IMR-90 (cell line): ENCODE measurements around the gene XAGE3. TPM values are rescaled to one million over a fixed set of nuclear protein-coding genes. Genes with fewer than 3 reads are reported as not detected.

Experiments
- ATAC-seq: fragments of 200-7000 bp; cut with Tn5 transposase; 2 replicates; pipeline ENCODE4 v1.9.1; 2020; ENCODE audit warnings: low read depth, mild to moderate bottlenecking, moderate library complexity
- BruUV-seq: library from RNA; stranded (reverse); fragments of 400-500 nt; replicated peaks from 2 replicates; lab custom pipeline; 2021; lab: Mats Ljungman, UMichigan
- CTCF ChIA-PET: fragments of 300-600 bp; formaldehyde crosslinking; extraction: SDS; loops from one replicate; lab custom pipeline; 2021; ENCODE audit warnings: antibody characterized with exemption; lab: Yijun Ruan, JAX
- POLR2A ChIA-PET: fragments of 300-600 bp; sonication (Branson Sonifier 250); formaldehyde crosslinking; loops from one replicate; lab custom pipeline; 2022; ENCODE audit warnings: antibody characterized with exemption; ENCODE audit not compliant: unreplicated experiment; lab: Charles Lee
- DNase-seq: peaks from one replicate; pipeline ENCODE4 v3.0.0; 2013
- H2AFZ ChIP-seq: replicated peaks from 2 replicates; pipeline ENCODE3; 2013; ENCODE audit warnings: low read length, mild to moderate bottlenecking; ENCODE audit not compliant: poor library complexity
- H2AK5ac ChIP-seq: 2 replicates; pipeline ENCODE4 v1.6.1; 2013; ENCODE audit warnings: low read depth, low read length, inconsistent platforms
- H2AK9ac ChIP-seq: replicated peaks from 2 replicates; pipeline ENCODE3; 2013; ENCODE audit warnings: mild to moderate bottlenecking, low read depth, low read length, moderate library complexity; ENCODE audit not compliant: poor library complexity
- H2BK120ac ChIP-seq: 2 replicates; pipeline ENCODE4 v1.6.1; 2013; ENCODE audit warnings: low read depth, low read length, inconsistent platforms
- H2BK15ac ChIP-seq: 3 replicates; pipeline ENCODE4 v1.6.1; 2013; ENCODE audit warnings: low read depth, low read length, inconsistent platforms
- H2BK20ac ChIP-seq: 2 replicates; pipeline ENCODE4 v1.6.1; 2013; ENCODE audit warnings: low read depth, mild to moderate bottlenecking, inconsistent platforms, low read length, moderate library complexity
- H2BK5ac ChIP-seq: 2 replicates; pipeline ENCODE4 v1.6.1; 2013; ENCODE audit warnings: mild to moderate bottlenecking, low read depth, low read length, inconsistent platforms; ENCODE audit not compliant: poor library complexity, severe bottlenecking
- H3K14ac ChIP-seq: replicated peaks from 2 replicates; pipeline ENCODE4 v1.6.1; 2013; ENCODE audit warnings: low read depth, low read length, inconsistent platforms
- H3K18ac ChIP-seq: 2 replicates; pipeline ENCODE4 v1.6.1; 2013; ENCODE audit warnings: low read depth, low read length, control low read depth
- H3K23ac ChIP-seq: 2 replicates; pipeline ENCODE4 v1.6.1; 2013; ENCODE audit warnings: low read depth, low read length, inconsistent platforms
- H3K27ac ChIP-seq: 2 replicates; pipeline ENCODE4 v1.5.1; 2013; ENCODE audit warnings: mild to moderate bottlenecking, control low read depth, low read length; ENCODE audit not compliant: insufficient read depth
- H3K27me3 ChIP-seq: 2 replicates; pipeline ENCODE4 v1.6.1; 2013; ENCODE audit warnings: low read length; ENCODE audit not compliant: control insufficient read depth, insufficient read depth
- H3K36me3 ChIP-seq: 2 replicates; pipeline ENCODE4 v1.6.1; 2013; ENCODE audit warnings: low read length, mixed read lengths; ENCODE audit not compliant: control insufficient read depth, insufficient read depth
- H3K4ac ChIP-seq: 2 replicates; pipeline ENCODE4 v1.6.1; 2013; ENCODE audit warnings: low read depth, low read length, inconsistent platforms
- H3K4me1 ChIP-seq: 2 replicates; pipeline ENCODE4 v1.6.1; 2013; ENCODE audit warnings: low read length, mixed read lengths; ENCODE audit not compliant: control insufficient read depth, insufficient read depth
- H3K4me2 ChIP-seq: 2 replicates; pipeline ENCODE4 v1.6.1; 2013; ENCODE audit warnings: low read depth, mild to moderate bottlenecking, control low read depth, low read length, moderate library complexity
- H3K4me3 ChIP-seq: 2 replicates; pipeline ENCODE4 v1.5.1; 2013; ENCODE audit warnings: low read depth, mild to moderate bottlenecking, control low read depth, low read length, moderate library complexity; ENCODE audit not compliant: insufficient read depth
- H3K56ac ChIP-seq: 2 replicates; pipeline ENCODE4 v1.6.1; 2013; ENCODE audit warnings: low read length, inconsistent platforms; ENCODE audit not compliant: insufficient read depth; ENCODE audit errors: extremely low read depth
- H3K79me1 ChIP-seq, 2 experiments: 2 replicates each; pipeline ENCODE4 v1.6.1; 2013; ENCODE audit warnings: low read length in 2 of 2, inconsistent platforms in 1 of 2, low read depth in 1 of 2
- H3K9ac ChIP-seq: 2 replicates; pipeline ENCODE4 v1.6.1; 2013; ENCODE audit warnings: low read depth, low read length, control low read depth
- H3K9me1 ChIP-seq: 2 replicates; pipeline ENCODE4 v1.6.1; 2013; ENCODE audit warnings: low read length, inconsistent platforms; ENCODE audit not compliant: insufficient read depth
- H3K9me3 ChIP-seq: 2 replicates; pipeline ENCODE4 v1.6.1; 2013; ENCODE audit warnings: low read length; ENCODE audit not compliant: control insufficient read depth, insufficient read depth
- H4K20me1 ChIP-seq: 2 replicates; pipeline ENCODE4 v1.6.1; 2013; ENCODE audit warnings: low read length, inconsistent platforms; ENCODE audit not compliant: insufficient read depth
- H4K5ac ChIP-seq: 2 replicates; pipeline ENCODE4 v1.6.1; 2013; ENCODE audit warnings: mild to moderate bottlenecking, low read depth, low read length, control low read depth
- H4K8ac ChIP-seq, 2 experiments: 2 replicates each; pipeline ENCODE4 v1.6.1; 2013; ENCODE audit warnings: low read depth in 2 of 2, low read length in 2 of 2, control low read depth in 1 of 2, inconsistent platforms in 1 of 2
- H4K91ac ChIP-seq: 2 replicates; pipeline ENCODE4 v1.6.1; 2013; ENCODE audit warnings: low read depth, low read length, inconsistent platforms; ENCODE audit not compliant: insufficient read depth
- BHLHE40 ChIP-seq: fragments of 150-350 bp; IDR thresholded peaks from 2 replicates; pipeline ENCODE4 v1.6.1; 2016; ENCODE audit warnings: mild to moderate bottlenecking, low read depth, low read length
- CEBPB ChIP-seq: IDR thresholded peaks from 2 replicates; pipeline ENCODE4 v1.6.1; 2012; ENCODE audit warnings: low read depth, low read length, improper control_type of control experiment
- CHD1 ChIP-seq: IDR thresholded peaks from 2 replicates; pipeline ENCODE4 v1.6.1; 2012; ENCODE audit warnings: low read depth, low read length, improper control_type of control experiment
- CTCF ChIP-seq: conservative IDR thresholded peaks from 2 replicates; pipeline ENCODE4 v1.5.1; 2012; ENCODE audit warnings: mild to moderate bottlenecking, low read depth, low read length, improper control_type of control experiment
- FOS ChIP-seq: fragments of 150-350 bp; IDR thresholded peaks from 2 replicates; pipeline ENCODE4 v1.6.1; 2016; ENCODE audit warnings: low read depth, low read length
- MAFK ChIP-seq: IDR thresholded peaks from 2 replicates; pipeline ENCODE4 v1.6.1; 2012; ENCODE audit warnings: low read depth, low read length, improper control_type of control experiment
- MAZ ChIP-seq: IDR thresholded peaks from 2 replicates; pipeline ENCODE4 v1.6.1; 2012; ENCODE audit warnings: low read depth, mild to moderate bottlenecking, low read length, improper control_type of control experiment, moderate library complexity, borderline replicate concordance
- MXI1 ChIP-seq: IDR thresholded peaks from 2 replicates; pipeline ENCODE4 v1.6.1; 2012; ENCODE audit warnings: low read depth, mild to moderate bottlenecking, low read length, moderate library complexity, borderline replicate concordance
- NFE2L2 ChIP-seq: fragments of 150-350 bp; IDR thresholded peaks from 2 replicates; pipeline ENCODE4 v1.6.1; 2016; ENCODE audit warnings: low read depth, mild to moderate bottlenecking, low read length
- POLR2A ChIP-seq: IDR thresholded peaks from 2 replicates; pipeline ENCODE4 v1.6.1; 2012; ENCODE audit warnings: mild to moderate bottlenecking, low read depth, low read length
- RAD21 ChIP-seq: IDR thresholded peaks from 2 replicates; pipeline ENCODE4 v1.6.1; 2012; ENCODE audit warnings: low read length, improper control_type of control experiment
- RCOR1 ChIP-seq: IDR thresholded peaks from 2 replicates; pipeline ENCODE4 v1.6.1; 2012; ENCODE audit warnings: mild to moderate bottlenecking, low read length, improper control_type of control experiment; ENCODE audit not compliant: insufficient replicate concordance
- USF2 ChIP-seq: fragments of 150-350 bp; IDR thresholded peaks from 2 replicates; pipeline ENCODE4 v1.6.1; 2017; ENCODE audit warnings: mild to moderate bottlenecking, antibody characterized with exemption, low read length, low read depth
- WGBS, 2 experiments: methylation state at CpG; one replicate each; pipeline versions ENCODE4 v1.1.5 to v1.1.7; 2013; ENCODE audit warnings: missing lambda C conversion rate in 2 of 2; ENCODE audit not compliant: insufficient read length in 1 of 2; ENCODE audit errors: extremely low coverage in 2 of 2; 5-methylcytosine and 5-hydroxymethylcytosine counted together
- dilution Hi-C: fragments of 300-500 bp; cut with HindIII; formaldehyde crosslinking; loops from one replicate; pipeline ENCODE4 v1.14.3; 2018; ENCODE audit warnings: low sequenced_read_pairs; ENCODE audit not compliant: unreplicated experiment
- in situ Hi-C: fragments of 300-500 bp; cut with MboI; formaldehyde crosslinking; loops from 3 replicates; pipeline ENCODE4 v1.14.3; 2019; ENCODE audit warnings: low sequenced_read_pairs, inconsistent platforms, mixed read lengths
- intact Hi-C: fragments of 100-400 bp; cut with micrococcal nuclease; formaldehyde crosslinking; loops from 2 replicates; pipeline ENCODE4 v1.10.0; 2022
- polyA plus RNA-seq, 3 experiments: library from polyadenylated mRNA; depleted of rRNA; stranded (reverse); fragments of >200 nt; gene quantifications; 2 replicates each; pipeline ENCODE4 v1.2.3, GENCODE V29; 2012; ENCODE audit warnings: low replicate concordance in 1 of 3
- total RNA-seq: library from RNA; depleted of rRNA; stranded (reverse); fragments of >200 nt; gene quantifications from 2 replicates; pipeline ENCODE4 v1.2.3, GENCODE V29; 2012
- TF ChIP-seq, protein P1 (sequence below): fragments of 150-350 bp; IDR thresholded peaks from 2 replicates; pipeline ENCODE4 v1.6.1; 2016; ENCODE audit warnings: low read depth, mild to moderate bottlenecking, low read length, moderate library complexity, borderline replicate concordance

The XAGE3 gene
- total and polyA plus RNA-seq, 2 of the 4 experiments (the other 2 are of a cell fraction): not detected

DNA sequence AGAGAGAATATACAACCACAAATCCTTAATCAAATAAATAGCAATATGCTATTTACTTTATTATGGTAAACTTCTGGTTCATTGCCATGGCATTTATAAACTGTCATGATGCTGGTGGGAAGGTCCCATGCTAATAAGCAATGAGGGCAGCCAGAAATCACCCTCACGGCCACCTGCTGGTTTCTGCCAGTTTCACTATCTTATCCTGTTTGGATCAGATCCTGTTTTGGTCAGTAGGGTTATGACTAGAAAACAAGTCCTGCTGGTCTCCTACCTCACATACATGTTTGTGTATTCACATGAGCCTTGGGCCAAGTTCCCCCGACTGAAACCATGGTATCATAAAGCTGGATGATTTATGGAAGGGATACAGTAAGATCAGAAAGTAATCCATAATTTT, 28.7 kb downstream of the XAGE3 start:
- in situ Hi-C loops (no loop called here), intact Hi-C loops (no loop called here)
- no peak for ATAC-seq

More for the DNA sequence above, 28.7 kb downstream of the XAGE3 start:
- WGBS, 2 experiments: no CpG with 5 or more reads among the region's 2 CpGs
- H4K20me1 ChIP-seq: no peaks in the 10 kb centered on the region
- no peak overlapping the region for H4K5ac ChIP-seq
- no peaks in the 10 kb centered on the region for H3K79me1 ChIP-seq
- no peaks in the 10 kb centered on the region for H3K9me3 ChIP-seq
- TF ChIP-seq MAZ (no peak), NFE2L2 (no peak), MAFK (no peak), RCOR1 (no peak), RAD21 (no peak), BHLHE40 (no peak), POLR2A (no peak), USF2 (no peak), FOS (no peak), CTCF (no peak), MXI1 (no peak), CHD1 (no peak), CEBPB (no peak)
- TF ChIP-seq, protein P1, sequence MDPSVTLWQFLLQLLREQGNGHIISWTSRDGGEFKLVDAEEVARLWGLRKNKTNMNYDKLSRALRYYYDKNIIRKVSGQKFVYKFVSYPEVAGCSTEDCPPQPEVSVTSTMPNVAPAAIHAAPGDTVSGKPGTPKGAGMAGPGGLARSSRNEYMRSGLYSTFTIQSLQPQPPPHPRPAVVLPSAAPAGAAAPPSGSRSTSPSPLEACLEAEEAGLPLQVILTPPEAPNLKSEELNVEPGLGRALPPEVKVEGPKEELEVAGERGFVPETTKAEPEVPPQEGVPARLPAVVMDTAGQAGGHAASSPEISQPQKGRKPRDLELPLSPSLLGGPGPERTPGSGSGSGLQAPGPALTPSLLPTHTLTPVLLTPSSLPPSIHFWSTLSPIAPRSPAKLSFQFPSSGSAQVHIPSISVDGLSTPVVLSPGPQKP: no peak
- no TSS peak for BruUV-seq
- H3K14ac ChIP-seq: no peak overlapping the region
- no peak overlapping the region for H2BK15ac ChIP-seq
- H3K4me2 ChIP-seq: no peak overlapping the region
- H3K56ac ChIP-seq: no peak overlapping the region
- no peaks in the 10 kb centered on the region for H3K9me1 ChIP-seq
- CTCF ChIA-PET: no interaction called here
- H2BK5ac ChIP-seq: no peak overlapping the region
- H3K23ac ChIP-seq: no peak overlapping the region
- no peak overlapping the region for H3K9ac ChIP-seq
- DNase-seq: no peak
- H2BK120ac ChIP-seq: no peak overlapping the region
- H3K4ac ChIP-seq: no peak overlapping the region
- H3K36me3 ChIP-seq: no peaks in the 10 kb centered on the region
- H2AFZ ChIP-seq: no peak overlapping the region
- H3K27me3 ChIP-seq: peaks cover 4% of the 10 kb centered on the region
- dilution Hi-C loops: no loop called here
- no peak overlapping the region for H3K4me3 ChIP-seq
- no peak overlapping the region for H4K8ac ChIP-seq
- no peaks in the 10 kb centered on the region for H3K4me1 ChIP-seq
- H2AK5ac ChIP-seq: no peak overlapping the region
- H3K18ac ChIP-seq: no peak overlapping the region
- H3K27ac ChIP-seq: no peak overlapping the region
- no peak overlapping the region for H4K91ac ChIP-seq
- H2AK9ac ChIP-seq: no peak overlapping the region
- no peak overlapping the region for H2BK20ac ChIP-seq
- POLR2A ChIA-PET: no interaction called here
